GM23338 (cell line): ENCODE results near the gene PDE7B. TPM values are rescaled to one million over a fixed set of nuclear protein-coding genes. Genes with fewer than 3 reads are reported as not detected.

Experiments used
- ATAC-seq: fragments of 200-7000 bp; cut with Tn5 transposase; 3 replicates; pipeline ENCODE4 v1.9.1; 2020
- DNase-seq: peaks from one replicate; pipeline ENCODE4 v3.0.0-alpha.2; 2015; ENCODE audit warnings: low spot score
- H2AFZ ChIP-seq: fragments of 200-600 bp; sonication (generic); 2 replicates; pipeline ENCODE4 v1.8.0; 2016; ENCODE audit warnings: antibody characterized with exemption, mild to moderate bottlenecking, moderate library complexity
- H3F3A ChIP-seq: fragments of 200-600 bp; sonication (generic); replicated peaks from 2 replicates; pipeline ENCODE4 v1.8.0; 2017; ENCODE audit warnings: antibody characterized with exemption, mixed run types, low read depth
- H3K27ac ChIP-seq: fragments of 200-600 bp; sonication (generic); 2 replicates; pipeline ENCODE4 v1.6.1; 2016; ENCODE audit warnings: low read depth
- H3K27me3 ChIP-seq: fragments of 200-600 bp; sonication (generic); 2 replicates; pipeline ENCODE4 v1.8.0; 2016; ENCODE audit warnings: mild to moderate bottlenecking, mixed run types, moderate library complexity; ENCODE audit not compliant: insufficient read depth
- H3K36me3 ChIP-seq: fragments of 200-600 bp; sonication (generic); 2 replicates; pipeline ENCODE4 v1.8.0; 2016; ENCODE audit warnings: mild to moderate bottlenecking; ENCODE audit not compliant: insufficient read depth
- H3K4me1 ChIP-seq: fragments of 200-600 bp; sonication (generic); 2 replicates; pipeline ENCODE4 v1.8.0; 2016; ENCODE audit warnings: mild to moderate bottlenecking, moderate library complexity; ENCODE audit not compliant: insufficient read depth
- H3K4me2 ChIP-seq: fragments of 200-600 bp; sonication (generic); 2 replicates; pipeline ENCODE4 v1.7.1; 2017; ENCODE audit warnings: mixed run types
- H3K4me3 ChIP-seq: fragments of 200-600 bp; sonication (generic); 2 replicates; pipeline ENCODE4 v1.6.1; 2016; ENCODE audit warnings: mixed run types
- H3K79me2 ChIP-seq: fragments of 200-600 bp; sonication (generic); replicated peaks from 2 replicates; pipeline ENCODE4 v1.8.0; 2017; ENCODE audit warnings: mild to moderate bottlenecking; ENCODE audit not compliant: insufficient read depth
- H3K9me2 ChIP-seq: fragments of 200-600 bp; sonication (generic); 2 replicates; pipeline ENCODE4 v1.8.0; 2017; ENCODE audit not compliant: insufficient read depth
- H4K20me1 ChIP-seq: fragments of 200-600 bp; sonication (generic); replicated peaks from 2 replicates; pipeline ENCODE4 v1.8.0; 2017; ENCODE audit warnings: mild to moderate bottlenecking; ENCODE audit not compliant: insufficient read depth
- H3K27ac Mint-ChIP-seq: 2 replicates; pipeline ENCODE4 v1.8.0; 2020; ENCODE audit warnings: inconsistent platforms, mild to moderate bottlenecking, moderate library complexity, mixed read lengths
- H3K27me3 Mint-ChIP-seq: 3 replicates; pipeline ENCODE4 v1.8.0; 2022; ENCODE audit warnings: low read depth, mild to moderate bottlenecking, moderate library complexity, mixed read lengths, inconsistent platforms; ENCODE audit not compliant: insufficient read depth, poor library complexity
- H3K36me3 Mint-ChIP-seq: 3 replicates; pipeline ENCODE4 v1.8.0; 2021; ENCODE audit warnings: low read depth, mild to moderate bottlenecking, inconsistent platforms, moderate library complexity, mixed read lengths
- H3K4me1 Mint-ChIP-seq: 3 replicates; pipeline ENCODE4 v1.8.0; 2020; ENCODE audit warnings: mild to moderate bottlenecking, inconsistent platforms, mixed read lengths
- H3K4me3 Mint-ChIP-seq: 3 replicates; pipeline ENCODE4 v1.8.0; 2021; ENCODE audit warnings: moderate library complexity, mild to moderate bottlenecking, inconsistent platforms, mixed read lengths
- H3K9me3 Mint-ChIP-seq: 3 replicates; pipeline ENCODE4 v1.8.0; 2020; ENCODE audit warnings: moderate library complexity, mild to moderate bottlenecking, inconsistent platforms, mixed read lengths
- CREB1 ChIP-seq: fragments of 250-450 bp; sonication (Bioruptor Pico); IDR thresholded peaks from 2 replicates; pipeline ENCODE4 v1.5.0; 2020; ENCODE audit warnings: low read depth, mild to moderate bottlenecking, moderate library complexity
- CTCF ChIP-seq, 2 experiments: fragments of 200-600 bp in 1 of 2; sonication (generic) in 1 of 2; conservative IDR thresholded peaks; 2 replicates each; pipeline versions ENCODE4 v1.5.1 to v1.6.1; 2016 to 2017; ENCODE audit warnings: antibody characterized with exemption in 2 of 2, low read depth in 2 of 2, mild to moderate bottlenecking in 2 of 2, moderate library complexity in 1 of 2
- ETS1 ChIP-seq: IDR thresholded peaks from 2 replicates; pipeline ENCODE4 v1.6.1; 2016; ENCODE audit warnings: antibody characterized with exemption
- EZH2 ChIP-seq: fragments of 200-600 bp; sonication (generic); IDR thresholded peaks from one replicate; pipeline ENCODE4 v1.8.0; 2017; ENCODE audit warnings: antibody characterized with exemption, mild to moderate bottlenecking, low read depth; ENCODE audit not compliant: unreplicated experiment
- EZH2phosphoT487 ChIP-seq: fragments of 200-600 bp; sonication (generic); IDR thresholded peaks from one replicate; pipeline ENCODE4 v1.8.1; 2018; ENCODE audit warnings: antibody characterized with exemption; ENCODE audit not compliant: unreplicated experiment
- JUNB ChIP-seq: IDR thresholded peaks from one replicate; pipeline ENCODE4 v1.6.1; 2016; ENCODE audit warnings: antibody characterized with exemption; ENCODE audit not compliant: unreplicated experiment
- NANOG ChIP-seq: IDR thresholded peaks from 2 replicates; pipeline ENCODE4 v1.6.1; 2016; ENCODE audit warnings: antibody characterized with exemption, borderline replicate concordance
- POLR2AphosphoS5 ChIP-seq: IDR thresholded peaks from 2 replicates; pipeline ENCODE4 v1.6.1; 2016; ENCODE audit warnings: antibody characterized with exemption, low read depth
- STAT1 ChIP-seq: IDR thresholded peaks from one replicate; pipeline ENCODE4 v1.6.1; 2016; ENCODE audit warnings: antibody characterized with exemption; ENCODE audit not compliant: unreplicated experiment
- ZNF114 ChIP-seq: fragments of 250-450 bp; sonication (Bioruptor Pico); IDR thresholded peaks from 2 replicates; pipeline ENCODE4 v1.5.0; 2020; ENCODE audit warnings: mild to moderate bottlenecking, moderate library complexity
- ZNF331 ChIP-seq: fragments of 250-450 bp; sonication (Bioruptor Pico); IDR thresholded peaks from 2 replicates; pipeline ENCODE4 v1.5.0; 2020; ENCODE audit warnings: low read depth, mild to moderate bottlenecking, moderate library complexity
- ZNF462 ChIP-seq: fragments of 250-450 bp; sonication (Bioruptor Pico); IDR thresholded peaks from 2 replicates; pipeline ENCODE4 v1.5.0; 2020; ENCODE audit warnings: mild to moderate bottlenecking, moderate library complexity
- polyA plus RNA-seq: library from polyadenylated mRNA; unstranded; fragments of >200 nt; fragmentation: Nextera tagmentation; extraction: Ambion mirVana; gene quantifications from 2 replicates; pipeline ENCODE4 v1.2.1, GENCODE V29; 2016
- total RNA-seq: library from RNA; depleted of rRNA; stranded (reverse); fragments of >200 nt; shearing (Covaris generic); gene quantifications from 2 replicates; pipeline ENCODE4 v1.2.3, GENCODE V29; 2014
- TF ChIP-seq, protein P1 (sequence below): IDR thresholded peaks from one replicate; pipeline ENCODE4 v1.6.1; 2018; ENCODE audit warnings: antibody characterized with exemption; ENCODE audit not compliant: unreplicated experiment

Gene PDE7B
- total and polyA plus RNA-seq, 2 experiments from 2014 or later = 0.07 TPM; not detected in 1

- Mint-ChIP-seq H3K4me3 (no peak overlapping the region), H3K36me3 (no peaks in the 10 kb centered on the region), H3K27me3 (no peaks in the 10 kb centered on the region), H3K4me1 (no peaks in the 10 kb centered on the region), H3K9me3 (peaks cover 4% of the 10 kb centered on the region; the same call in 2 of the 3 replicates), H3K27ac (no peak overlapping the region)
- H3K36me3 ChIP-seq = no peaks in the 10 kb centered on the region
- H3K27ac ChIP-seq = no peak overlapping the region
- H3K4me1 ChIP-seq = no peaks in the 10 kb centered on the region
- H3K27me3 ChIP-seq = no peaks in the 10 kb centered on the region
- ATAC-seq = no peak
- H3K79me2 ChIP-seq = no peaks in the 10 kb centered on the region
- H3K9me2 ChIP-seq = no peaks in the 10 kb centered on the region
- DNase-seq = no peak
- H3K4me3 ChIP-seq = no peak overlapping the region
- TF ChIP-seq, protein P1, sequence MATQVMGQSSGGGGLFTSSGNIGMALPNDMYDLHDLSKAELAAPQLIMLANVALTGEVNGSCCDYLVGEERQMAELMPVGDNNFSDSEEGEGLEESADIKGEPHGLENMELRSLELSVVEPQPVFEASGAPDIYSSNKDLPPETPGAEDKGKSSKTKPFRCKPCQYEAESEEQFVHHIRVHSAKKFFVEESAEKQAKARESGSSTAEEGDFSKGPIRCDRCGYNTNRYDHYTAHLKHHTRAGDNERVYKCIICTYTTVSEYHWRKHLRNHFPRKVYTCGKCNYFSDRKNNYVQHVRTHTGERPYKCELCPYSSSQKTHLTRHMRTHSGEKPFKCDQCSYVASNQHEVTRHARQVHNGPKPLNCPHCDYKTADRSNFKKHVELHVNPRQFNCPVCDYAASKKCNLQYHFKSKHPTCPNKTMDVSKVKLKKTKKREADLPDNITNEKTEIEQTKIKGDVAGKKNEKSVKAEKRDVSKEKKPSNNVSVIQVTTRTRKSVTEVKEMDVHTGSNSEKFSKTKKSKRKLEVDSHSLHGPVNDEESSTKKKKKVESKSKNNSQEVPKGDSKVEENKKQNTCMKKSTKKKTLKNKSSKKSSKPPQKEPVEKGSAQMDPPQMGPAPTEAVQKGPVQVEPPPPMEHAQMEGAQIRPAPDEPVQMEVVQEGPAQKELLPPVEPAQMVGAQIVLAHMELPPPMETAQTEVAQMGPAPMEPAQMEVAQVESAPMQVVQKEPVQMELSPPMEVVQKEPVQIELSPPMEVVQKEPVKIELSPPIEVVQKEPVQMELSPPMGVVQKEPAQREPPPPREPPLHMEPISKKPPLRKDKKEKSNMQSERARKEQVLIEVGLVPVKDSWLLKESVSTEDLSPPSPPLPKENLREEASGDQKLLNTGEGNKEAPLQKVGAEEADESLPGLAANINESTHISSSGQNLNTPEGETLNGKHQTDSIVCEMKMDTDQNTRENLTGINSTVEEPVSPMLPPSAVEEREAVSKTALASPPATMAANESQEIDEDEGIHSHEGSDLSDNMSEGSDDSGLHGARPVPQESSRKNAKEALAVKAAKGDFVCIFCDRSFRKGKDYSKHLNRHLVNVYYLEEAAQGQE = no peak
- TF ChIP-seq CTCF (conservative IDR thresholded peaks at IDR 0.05; ENCODE audit: low read depth in 2 of 2) = no peak
- no peak for TF ChIP-seq CREB1 (CRISPR knock-in tag)
- TF ChIP-seq ZNF114 (CRISPR knock-in tag) = no peak
- no peak for TF ChIP-seq STAT1
- no peak for TF ChIP-seq POLR2AphosphoS5
- no peak for TF ChIP-seq ETS1
- TF ChIP-seq JUNB = no peak
- TF ChIP-seq EZH2phosphoT487 = no peak
- TF ChIP-seq ZNF462 (CRISPR knock-in tag) = no peak
- no peak for TF ChIP-seq ZNF331 (CRISPR knock-in tag)
- no peak for TF ChIP-seq NANOG
- no peak for TF ChIP-seq EZH2
- no peak overlapping the region for H2AFZ ChIP-seq
- no peaks in the 10 kb centered on the region for H4K20me1 ChIP-seq
- no peaks in the 10 kb centered on the region for H3F3A ChIP-seq
- no peak overlapping the region for H3K4me2 ChIP-seq
Measured at GRCh38 chr6:136136274-136136673, 284.8 kb downstream of the PDE7B start.
